OCI-LY1 (cell line): ENCODE measurements around the gene HPCAL4.

Experiments
- H2AFZ ChIP-seq: fragments of 200-600 bp; sonication (generic), shearing (Covaris generic); 2 replicates; pipeline ENCODE4 v1.6.0; 2014; ENCODE audit warnings: antibody characterized with exemption, mild to moderate bottlenecking, low read length
- H3F3A ChIP-seq: fragments of 200-600 bp; sonication (generic), shearing (Covaris generic); 2 replicates; pipeline ENCODE4 v1.6.0; 2014; ENCODE audit warnings: mild to moderate bottlenecking, antibody characterized with exemption, low read length, moderate library complexity; ENCODE audit not compliant: insufficient read depth
- H3K27ac ChIP-seq: fragments of 200-600 bp; sonication (generic); 2 replicates; pipeline ENCODE4 v1.5.1; 2014; ENCODE audit warnings: low read length, mixed run types, mild to moderate bottlenecking, low read depth; ENCODE audit not compliant: poor library complexity, severe bottlenecking
- H3K27me3 ChIP-seq: fragments of 200-600 bp; sonication (generic); 2 replicates; pipeline ENCODE4 v1.6.0; 2014; ENCODE audit warnings: antibody characterized with exemption, mild to moderate bottlenecking, low read length, moderate library complexity; ENCODE audit not compliant: insufficient read depth
- H3K36me3 ChIP-seq: fragments of 200-600 bp; sonication (generic); 2 replicates; pipeline ENCODE4 v1.6.1; 2014; ENCODE audit warnings: mild to moderate bottlenecking, antibody characterized with exemption, low read length, moderate library complexity, mixed read lengths; ENCODE audit not compliant: insufficient read depth
- H3K4me1 ChIP-seq: fragments of 200-600 bp; sonication (generic); 2 replicates; pipeline ENCODE4 v1.5.1; 2014; ENCODE audit warnings: mild to moderate bottlenecking, low read length, moderate library complexity; ENCODE audit not compliant: insufficient read depth, severe bottlenecking
- H3K4me2 ChIP-seq: fragments of 200-600 bp; sonication (generic), shearing (Covaris generic); 2 replicates; pipeline ENCODE4 v1.6.1; 2014; ENCODE audit warnings: low read length
- H3K4me3 ChIP-seq: fragments of 200-600 bp; sonication (generic); 2 replicates; pipeline ENCODE4 v1.5.1; 2014; ENCODE audit warnings: low read length, low read depth, mild to moderate bottlenecking, mixed read lengths; ENCODE audit not compliant: poor library complexity, severe bottlenecking
- H3K79me2 ChIP-seq: fragments of 200-600 bp; shearing (Covaris generic); 2 replicates; pipeline ENCODE4 v1.6.1; 2016; ENCODE audit warnings: mixed run types, low read length, mixed read lengths; ENCODE audit not compliant: insufficient read depth
- H3K9ac ChIP-seq: fragments of 200-600 bp; sonication (generic), shearing (Covaris generic); 2 replicates; pipeline ENCODE4 v1.6.1; 2014; ENCODE audit warnings: mild to moderate bottlenecking, low read length, mixed read lengths
- H3K9me2 ChIP-seq: fragments of 200-600 bp; sonication (generic), shearing (Covaris generic); 2 replicates; pipeline ENCODE4 v1.6.1; 2014; ENCODE audit warnings: low read depth, mild to moderate bottlenecking, low read length, mixed read lengths
- H3K9me3 ChIP-seq: fragments of 200-600 bp; shearing (Covaris generic); 2 replicates; pipeline ENCODE4 v1.6.1; 2014; ENCODE audit warnings: low read length, mixed read lengths
- H4K20me1 ChIP-seq: fragments of 200-600 bp; sonication (generic), shearing (Covaris generic); 2 replicates; pipeline ENCODE4 v1.6.0; 2016; ENCODE audit warnings: mild to moderate bottlenecking, low read length; ENCODE audit not compliant: insufficient read depth
- CTCF ChIP-seq: fragments of 200-600 bp; sonication (generic), shearing (Covaris generic); IDR thresholded peaks from 2 replicates; pipeline ENCODE4 v1.5.1; 2017; ENCODE audit warnings: mild to moderate bottlenecking, antibody characterized with exemption, low read length, moderate library complexity, mixed read lengths
- EZH2 ChIP-seq: fragments of 200-600 bp; sonication (generic), shearing (Covaris generic); IDR thresholded peaks from 2 replicates; pipeline ENCODE4 v1.8.0; 2017; ENCODE audit warnings: borderline replicate concordance, mixed run types, mild to moderate bottlenecking, antibody characterized with exemption, low read length, moderate library complexity, mixed read lengths

HPCAL4 gene

GRCh38 chr1:39707506-39707905 lies 16.3 kb upstream of the HPCAL4 start:
- Histone ChIP-seq H3K9me3 (no peaks in the 10 kb centered on the region), H4K20me1 (no peaks in the 10 kb centered on the region), H3K27ac (no peak overlapping the region), H3K79me2 (no peaks in the 10 kb centered on the region), H3K9me2 (no peaks in the 10 kb centered on the region), H3K4me3 (no peak overlapping the region), H3K27me3 (no peaks in the 10 kb centered on the region), H3K9ac (no peak overlapping the region), H3K4me2 (no peak overlapping the region), H3K36me3 (no peaks in the 10 kb centered on the region), H2AFZ (no peak overlapping the region), H3F3A (no peaks in the 10 kb centered on the region), H3K4me1 (no peaks in the 10 kb centered on the region)
- no peak for TF ChIP-seq EZH2
- no peak for TF ChIP-seq CTCF

GRCh38 chr1:39704757-39705156 lies 13.5 kb upstream of the HPCAL4 start:
- no peak for TF ChIP-seq CTCF
- no peak for TF ChIP-seq EZH2
- no peak overlapping the region for H3K27ac ChIP-seq

GRCh38 chr1:39701049-39701439 lies 9.8 kb upstream of the HPCAL4 start:
- Histone ChIP-seq H3F3A (no peaks in the 10 kb centered on the region), H3K4me2 (no peak overlapping the region), H3K79me2 (no peaks in the 10 kb centered on the region), H2AFZ (no peak overlapping the region), H3K9me2 (no peaks in the 10 kb centered on the region), H4K20me1 (no peaks in the 10 kb centered on the region), H3K4me3 (no peak overlapping the region), H3K27ac (no peak overlapping the region), H3K4me1 (no peaks in the 10 kb centered on the region), H3K9ac (no peak overlapping the region), H3K36me3 (no peaks in the 10 kb centered on the region), H3K27me3 (no peaks in the 10 kb centered on the region), H3K9me3 (no peaks in the 10 kb centered on the region)
- TF ChIP-seq CTCF (no peak), EZH2 (no peak)

More at GRCh38 chr1:39704757-39705156, 13.5 kb upstream of the HPCAL4 start:
- no peaks in the 10 kb centered on the region for H3K9me3 ChIP-seq
- no peaks in the 10 kb centered on the region for H3K36me3 ChIP-seq
- H3K79me2 ChIP-seq: no peaks in the 10 kb centered on the region
- H3K9me2 ChIP-seq: no peaks in the 10 kb centered on the region
- H2AFZ ChIP-seq: no peak overlapping the region
- H3K27me3 ChIP-seq: no peaks in the 10 kb centered on the region
- H3K4me2 ChIP-seq: no peak overlapping the region
- no peak overlapping the region for H3K9ac ChIP-seq
- no peak overlapping the region for H3K4me3 ChIP-seq
- H4K20me1 ChIP-seq: no peaks in the 10 kb centered on the region
- H3K4me1 ChIP-seq: no peaks in the 10 kb centered on the region
- H3F3A ChIP-seq: no peaks in the 10 kb centered on the region
